Measurements from ENCODE around the gene TRMT10A.

GRCh38 chr4:99507349-99507748 lies 56.5 kb downstream of the TRMT10A start:
- no peak for TF ChIP-seq CTCF (conservative IDR thresholded peaks at IDR 0.05)
- TF ChIP-seq ZFX (IDR thresholded peaks at IDR 0.05) = no peak

All from C4-2B (cell line).